ENCODE results near the gene MCF2L2. TPM values are rescaled to one million over a fixed set of nuclear protein-coding genes. Genes with fewer than 3 reads are reported as not detected.
A peak's percentile ranks its signal among the peaks of the same experiment; 100 is the strongest.

The MCF2L2 gene
- total and polyA plus RNA-seq, 9 of the 15 experiments (the other 6 are each of a cell fraction or from before 2014, with no cell fraction given), result 0.56 to 4.2 (median 3.0) TPM

GRCh38 chr3:183161552-183162336, 266.7 kb downstream of the MCF2L2 start (continued):
- no peak for TF ChIP-seq POLR2AphosphoS2 (IDR thresholded peaks at IDR 0.05; ENCODE audit: low read length)
- no peak for TF ChIP-seq NFATC3 (IDR thresholded peaks at IDR 0.05)
- TF ChIP-seq SPI1 (IDR thresholded peaks at IDR 0.05; ENCODE audit: borderline replicate concordance, low read depth, low read length), result 0 out of 2 replicates have a peak, but pooled peaks have one; percentile 23
- no peak for TF ChIP-seq NCOA1 (IDR thresholded peaks at IDR 0.05; ENCODE audit: low read depth)
- TF ChIP-seq PRDM10 (IDR thresholded peaks at IDR 0.05; ENCODE audit: partially characterized antibody), result peak; percentile 36

DNA sequence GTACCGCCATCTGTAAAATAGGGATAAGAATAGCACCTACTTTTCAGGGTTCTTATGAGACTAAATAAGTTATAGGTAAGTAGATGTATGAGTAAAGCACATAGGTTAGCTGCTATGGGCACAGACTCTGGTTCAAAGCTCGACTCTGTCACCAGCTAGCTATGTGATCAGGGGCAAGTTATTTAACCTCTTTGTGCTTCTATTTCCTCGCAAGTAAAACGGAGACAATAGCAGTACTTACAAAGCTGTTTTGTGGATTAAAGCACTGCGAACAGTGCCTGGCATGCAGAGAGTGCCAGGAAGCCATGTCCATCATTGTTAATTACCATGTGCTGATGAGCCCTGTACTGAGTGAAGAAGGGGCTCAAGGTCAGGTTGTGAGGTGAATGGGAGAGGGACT, 267.8 kb downstream of the MCF2L2 start:
- no peaks in the 10 kb centered on the region for H3K36me3 ChIP-seq (ENCODE audit: control insufficient read depth, insufficient read depth, low read length)
- 63% methylated on average over 5 of the region's 5 CpGs for WGBS (ENCODE audit: insufficient coverage, low coverage, missing lambda C conversion rate)
- peaks cover 0 to 11% of the 10 kb centered on the region in 2 experiments; a peak in 3 of 5 replicates for H3K4me1 ChIP-seq (replicated peaks in 1 of 2; ENCODE audit: control insufficient read depth in 2 of 2, insufficient read depth in 2 of 2, low read length in 2 of 2)
- ATAC-seq (no peak), DNase-seq (ENCODE audit: extremely low read depth in 1 of 4, low spot score in 3 of 4) (no peak), FAIRE-seq (no peak)
- H3K9me3 ChIP-seq (replicated peaks; ENCODE audit: control insufficient read depth, insufficient read depth, low read depth, low read length), result no peaks in the 10 kb centered on the region
- no peaks in the 10 kb centered on the region for H3K9me1 ChIP-seq (ENCODE audit: control insufficient read depth, insufficient read depth, low read length)
- H3K9ac ChIP-seq (ENCODE audit: insufficient read depth in 1 of 2, low read depth in 2 of 2, low read length in 2 of 2), result no peak overlapping the region
- intact Hi-C loops (cut with micrococcal nuclease) (no loop called here), in situ Hi-C loops (cut with MboI) (no loop called here)
- no peak overlapping the region for H3K4me2 ChIP-seq (ENCODE audit: insufficient read depth, low read length)
- no peaks in the 10 kb centered on the region for H3K79me2 ChIP-seq (ENCODE audit: control insufficient read depth, insufficient read depth, low read length)
- ChIA-PET POLR2A (interaction anchor here (1.2 kb wide), 1 partner anchor 287 kb away, joined by 3 read pairs; no protein-coding TSS in a partner anchor), CTCF (ENCODE audit: low intra/inter-chr PET ratio) (no interaction called here)
- H3K4me3 ChIP-seq, result no peak overlapping the region
- no peaks in the 10 kb centered on the region for H4K20me1 ChIP-seq (replicated peaks; ENCODE audit: control insufficient read depth, insufficient read depth, low read length)
- H3K27me3 ChIP-seq (ENCODE audit: control insufficient read depth in 2 of 2, insufficient read depth in 2 of 2, low read length in 2 of 2), result no peaks in the 10 kb centered on the region; a peak in 1 of 5 replicates
- no peak overlapping the region for H3K27ac ChIP-seq (ENCODE audit: extremely low read depth, low read depth, low read length)
- 0 out of 2 replicates have a peak overlapping the region, but pooled peaks have one; percentile 2 for H2AFZ ChIP-seq (ENCODE audit: low read depth, low read length)
- BruUV-seq (replicated peaks), result no TSS peak
- TF ChIP-seq ZBTB26 (CRISPR knock-in tag; IDR thresholded peaks at IDR 0.05), result no peak
- TF ChIP-seq ZNF280A (IDR thresholded peaks at IDR 0.05; ENCODE audit: low read depth, partially characterized antibody), result no peak
- TF ChIP-seq ADNP (tag; IDR thresholded peaks at IDR 0.05), result no peak
- TF ChIP-seq NONO (IDR thresholded peaks at IDR 0.05; ENCODE audit: low read depth in 2 of 2, low read length in 1 of 2), result no peak
- TF ChIP-seq SRSF3 (IDR thresholded peaks at IDR 0.05; ENCODE audit: insufficient read depth, low read length), result no peak
